Activated T-helper 2 cell treated with anti-CD3 and anti-CD28 coated beads, Interferon-gamma antibody, Interleukin-2, Interleukin-4, amounts not matched to agents 10 μg/mL and 5 μg/mL and 100 μg/mL, durations not matched to agents 14 hours and 24 hours and 36 hours (primary cell): ENCODE results near the gene ATXN7L1. TPM values are rescaled to one million over a fixed set of nuclear protein-coding genes. Genes with fewer than 3 reads are reported as not detected.

Source experiments
- DNase-seq: peaks from one replicate; pipeline ENCODE4 v3.0.0; 2021; ENCODE audit warnings: low spot score
- H3K27ac Mint-ChIP-seq: one replicate; pipeline ENCODE4 v1.8.0; 2021; ENCODE audit warnings: mixed read lengths
- H3K27me3 Mint-ChIP-seq: one replicate; pipeline ENCODE4 v1.8.0; 2021; ENCODE audit warnings: low read depth, mixed read lengths
- H3K36me3 Mint-ChIP-seq: one replicate; pipeline ENCODE4 v1.8.0; 2021; ENCODE audit warnings: low read depth, mixed read lengths
- H3K4me1 Mint-ChIP-seq: one replicate; pipeline ENCODE4 v1.8.0; 2021; ENCODE audit warnings: low read depth, mixed read lengths
- H3K4me3 Mint-ChIP-seq: one replicate; pipeline ENCODE4 v1.8.0; 2021; ENCODE audit warnings: low read depth, mild to moderate bottlenecking, moderate library complexity, mixed read lengths
- H3K9me3 Mint-ChIP-seq: one replicate; pipeline ENCODE4 v1.8.0; 2021; ENCODE audit warnings: mixed read lengths
- intact Hi-C: fragments of 100-400 bp; cut with micrococcal nuclease; formaldehyde crosslinking; loops from one replicate; pipeline ENCODE4 v1.15.1; 2023
- total RNA-seq: library from RNA; stranded (reverse); gene quantifications from 2 replicates; pipeline ENCODE4 v1.2.3, GENCODE V29; 2022

ATXN7L1 gene
- total RNA-seq, 1 donor from 2014 or later = 12.4 TPM

GRCh38 chr7:105662998-105663397 lies 213.4 kb downstream of the ATXN7L1 start:
- no peaks in the 10 kb centered on the region for H3K9me3 Mint-ChIP-seq
- no peak for DNase-seq
- H3K36me3 Mint-ChIP-seq = peaks cover 42% of the 10 kb centered on the region
- no peaks in the 10 kb centered on the region for H3K4me1 Mint-ChIP-seq
- H3K27ac Mint-ChIP-seq = no peak overlapping the region
- H3K27me3 Mint-ChIP-seq = no peaks in the 10 kb centered on the region
- H3K4me3 Mint-ChIP-seq = no peak overlapping the region
- intact Hi-C loops = no loop called here

DNA sequence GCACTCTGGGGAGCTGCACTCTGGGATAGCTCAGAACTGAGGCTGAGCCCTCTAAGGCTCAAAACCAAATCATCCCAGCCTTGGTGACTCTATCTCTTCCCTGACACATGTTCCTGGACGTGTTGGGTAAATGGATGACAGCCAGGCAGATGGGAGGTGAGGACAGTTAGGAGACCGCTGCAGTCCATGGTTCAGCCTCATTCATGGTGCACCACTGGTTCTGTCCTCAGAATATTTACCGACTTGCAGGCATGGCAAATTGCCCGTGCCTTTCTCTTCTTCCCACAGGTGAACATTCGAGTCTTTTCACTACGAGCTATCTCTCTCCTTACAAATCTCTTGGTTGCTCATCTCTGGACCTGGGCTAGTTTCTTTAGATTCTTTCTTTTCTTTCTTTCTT lies 214.8 kb downstream of the ATXN7L1 start:
- peaks cover 1% of the 10 kb centered on the region for H3K4me1 Mint-ChIP-seq
- H3K36me3 Mint-ChIP-seq = peaks cover 47% of the 10 kb centered on the region

DNA sequence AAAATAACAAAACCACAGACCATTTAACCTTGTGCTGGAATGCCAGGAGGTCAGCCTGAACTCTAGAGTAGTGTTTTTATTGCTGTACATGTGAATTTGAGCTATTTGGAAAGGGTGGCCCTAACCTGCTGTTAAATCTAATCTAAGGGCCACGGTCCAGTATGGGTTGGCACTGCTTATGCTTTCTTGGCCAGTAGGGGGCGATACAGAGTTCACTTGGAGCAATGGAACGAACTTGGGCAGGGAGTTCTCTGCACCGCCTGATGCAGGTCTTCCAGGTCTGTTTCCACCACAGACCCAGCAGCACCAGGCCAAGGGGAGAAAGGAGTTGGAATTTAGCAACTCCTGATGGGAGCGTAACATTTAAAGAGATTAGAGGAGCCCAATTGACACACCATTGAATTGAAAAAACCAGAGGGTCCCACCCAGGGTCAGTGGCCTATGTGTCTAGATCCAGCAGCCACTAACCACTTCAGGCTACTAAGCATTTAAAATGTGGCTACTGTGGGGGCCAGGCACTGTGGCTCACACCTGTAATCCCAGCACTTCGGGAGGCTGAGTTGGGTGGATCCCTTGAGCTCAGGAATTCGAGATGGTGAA lies 219.4 kb downstream of the ATXN7L1 start:
- Mint-ChIP-seq H3K36me3 (peaks cover 32% of the 10 kb centered on the region), H3K4me3 (no peak overlapping the region), H3K27ac (no peak overlapping the region), H3K4me1 (peaks cover 1% of the 10 kb centered on the region), H3K9me3 (no peaks in the 10 kb centered on the region), H3K27me3 (no peaks in the 10 kb centered on the region)
- intact Hi-C loops = loop anchor here (2.0 kb wide), 1 partner anchor 352 kb away; no protein-coding TSS in a partner anchor
- DNase-seq = peak; percentile 44

More for the DNA sequence above, 214.8 kb downstream of the ATXN7L1 start:
- intact Hi-C loops = no loop called here
- Mint-ChIP-seq H3K27me3 (no peaks in the 10 kb centered on the region), H3K27ac (no peak overlapping the region), H3K4me3 (no peak overlapping the region), H3K9me3 (no peaks in the 10 kb centered on the region)
- no peak for DNase-seq

- Mint-ChIP-seq H3K36me3 (peaks cover 19% of the 10 kb centered on the region), H3K27ac (no peak overlapping the region), H3K9me3 (no peaks in the 10 kb centered on the region), H3K4me3 (no peak overlapping the region), H3K27me3 (no peaks in the 10 kb centered on the region), H3K4me1 (peaks cover 1% of the 10 kb centered on the region)
- DNase-seq = no peak
- intact Hi-C loops = loop anchor here (2.0 kb wide), 1 partner anchor 353 kb away; no protein-coding TSS in a partner anchor
Observed at GRCh38 chr7:105655500-105656380, 220.7 kb downstream of the ATXN7L1 start.

GRCh38 chr7:105655067-105655466 lies 221.3 kb downstream of the ATXN7L1 start:
- Mint-ChIP-seq H3K9me3 (no peaks in the 10 kb centered on the region), H3K27ac (no peak overlapping the region), H3K27me3 (no peaks in the 10 kb centered on the region), H3K4me3 (no peak overlapping the region), H3K4me1 (peaks cover 7% of the 10 kb centered on the region), H3K36me3 (peaks cover 18% of the 10 kb centered on the region)
- DNase-seq = no peak
- intact Hi-C loops = no loop called here

- H3K27me3 Mint-ChIP-seq = no peaks in the 10 kb centered on the region
- no peaks in the 10 kb centered on the region for H3K9me3 Mint-ChIP-seq
- peaks cover 13% of the 10 kb centered on the region for H3K36me3 Mint-ChIP-seq
- H3K4me3 Mint-ChIP-seq = no peak overlapping the region
- no peak for DNase-seq
- intact Hi-C loops = no loop called here
- H3K27ac Mint-ChIP-seq = no peak overlapping the region
- H3K4me1 Mint-ChIP-seq = peaks cover 15% of the 10 kb centered on the region
Observed at GRCh38 chr7:105654095-105654686, 222.2 kb downstream of the ATXN7L1 start.

GRCh38 chr7:105653441-105654005 lies 222.9 kb downstream of the ATXN7L1 start:
- H3K4me1 Mint-ChIP-seq = peaks cover 19% of the 10 kb centered on the region
- peaks cover 13% of the 10 kb centered on the region for H3K36me3 Mint-ChIP-seq
- H3K27me3 Mint-ChIP-seq = no peaks in the 10 kb centered on the region
- intact Hi-C loops = no loop called here
- DNase-seq = no peak
- no peak overlapping the region for H3K27ac Mint-ChIP-seq
- no peaks in the 10 kb centered on the region for H3K9me3 Mint-ChIP-seq
- no peak overlapping the region for H3K4me3 Mint-ChIP-seq

DNA sequence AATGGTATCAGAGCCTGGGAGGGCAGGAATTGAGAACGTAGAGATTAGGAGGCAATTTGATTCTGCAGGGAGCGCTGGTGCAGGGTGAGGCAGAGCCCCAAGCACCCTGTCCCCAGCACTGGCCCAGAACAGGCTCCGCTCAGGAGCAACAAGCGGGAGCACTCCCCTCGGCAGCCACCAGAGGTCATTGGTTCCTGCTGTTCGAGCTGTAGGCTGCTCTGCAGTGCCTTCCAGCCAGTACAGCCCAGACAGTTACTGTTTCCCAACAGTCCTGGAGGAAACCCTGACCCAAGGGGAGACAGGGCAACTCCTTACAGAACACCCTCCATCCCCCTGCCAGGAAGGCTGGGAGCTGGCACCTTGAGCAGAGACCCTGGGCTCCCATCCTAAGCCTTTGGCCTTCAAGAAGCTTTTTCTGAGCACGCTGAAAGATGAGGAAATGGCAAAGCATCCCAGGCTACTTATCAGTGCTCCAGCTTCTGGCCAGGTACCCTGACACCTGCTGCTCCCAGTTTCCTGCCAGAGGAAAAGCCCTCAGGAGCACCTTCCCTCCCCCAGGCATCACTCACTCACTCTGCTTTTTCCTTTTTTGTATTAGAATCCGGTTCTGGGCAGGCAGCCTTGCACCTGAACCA lies 223.9 kb downstream of the ATXN7L1 start:
- intact Hi-C loops = loop anchor here (1.0 kb wide), 1 partner anchor 390 kb away; no protein-coding TSS in a partner anchor
- H3K4me1 Mint-ChIP-seq = peaks cover 19% of the 10 kb centered on the region
- H3K27me3 Mint-ChIP-seq = no peaks in the 10 kb centered on the region
- no peaks in the 10 kb centered on the region for H3K9me3 Mint-ChIP-seq
- no peak overlapping the region for H3K4me3 Mint-ChIP-seq
- no peak overlapping the region for H3K27ac Mint-ChIP-seq
- DNase-seq = peak; percentile 47
- H3K36me3 Mint-ChIP-seq = peaks cover 13% of the 10 kb centered on the region

DNA sequence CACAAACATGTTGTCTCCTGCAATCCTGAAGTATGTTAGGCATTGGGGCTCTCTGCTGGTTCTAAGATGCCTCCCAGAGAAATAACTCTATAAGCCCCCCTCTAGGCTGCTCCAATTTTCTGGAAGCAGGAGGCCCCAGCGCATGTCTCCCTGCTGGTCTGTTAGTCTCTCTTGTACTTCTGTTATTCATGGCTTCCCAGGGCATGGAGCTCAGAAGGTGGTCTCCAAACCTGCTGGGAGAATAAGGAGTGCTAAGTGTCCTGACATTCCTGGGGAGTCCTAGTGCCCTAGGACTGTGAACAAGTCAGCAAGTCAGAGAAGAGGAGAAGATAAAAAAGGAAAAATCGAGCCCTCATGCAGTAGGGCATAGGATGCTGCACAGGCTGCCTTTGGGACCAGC lies 224.6 kb downstream of the ATXN7L1 start:
- Mint-ChIP-seq H3K9me3 (no peaks in the 10 kb centered on the region), H3K4me3 (no peak overlapping the region), H3K36me3 (peaks cover 10% of the 10 kb centered on the region), H3K27me3 (no peaks in the 10 kb centered on the region), H3K4me1 (peaks cover 18% of the 10 kb centered on the region), H3K27ac (no peak overlapping the region)
- intact Hi-C loops = loop anchor here (1.0 kb wide), 1 partner anchor 391 kb away; no protein-coding TSS in a partner anchor
- DNase-seq = no peak

GRCh38 chr7:105650382-105650970 lies 225.9 kb downstream of the ATXN7L1 start:
- H3K27me3 Mint-ChIP-seq = no peaks in the 10 kb centered on the region
- DNase-seq = no peak
- intact Hi-C loops = no loop called here
- H3K27ac Mint-ChIP-seq = no peak overlapping the region
- H3K4me1 Mint-ChIP-seq = peaks cover 18% of the 10 kb centered on the region
- no peaks in the 10 kb centered on the region for H3K9me3 Mint-ChIP-seq
- H3K4me3 Mint-ChIP-seq = no peak overlapping the region
- peaks cover 8% of the 10 kb centered on the region for H3K36me3 Mint-ChIP-seq

DNA sequence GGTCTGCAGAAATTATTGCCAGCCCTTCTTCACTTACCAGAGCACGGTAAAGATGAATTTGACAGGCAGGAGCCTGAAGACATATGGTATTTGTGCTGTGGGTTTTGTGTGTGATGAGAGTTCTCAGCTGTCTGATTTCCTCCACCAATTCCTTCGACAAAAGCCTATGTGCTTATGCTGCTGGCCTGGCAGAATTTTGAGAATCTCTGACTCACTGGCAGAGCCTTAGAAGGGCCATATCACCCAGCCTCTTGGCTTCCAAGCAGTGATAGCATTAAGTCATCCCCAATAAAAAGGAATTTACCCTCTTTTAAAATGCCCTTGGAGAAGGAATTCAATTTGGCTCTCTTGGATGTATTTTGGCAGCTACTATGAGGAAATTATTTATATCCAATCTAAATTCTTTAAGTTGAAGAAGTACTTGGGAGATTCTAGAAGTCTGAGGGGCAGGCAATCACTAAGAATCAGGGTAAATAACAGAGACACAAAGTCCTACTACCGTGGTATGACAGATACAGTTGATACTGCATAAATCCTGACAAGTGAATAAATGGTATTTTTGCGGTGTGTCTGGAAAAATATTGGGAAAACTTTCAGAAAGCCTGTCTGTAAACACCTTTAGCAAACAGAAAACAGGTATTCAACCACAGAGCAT lies 226.5 kb downstream of the ATXN7L1 start:
- Mint-ChIP-seq H3K4me3 (no peak overlapping the region), H3K9me3 (no peaks in the 10 kb centered on the region), H3K4me1 (peaks cover 18% of the 10 kb centered on the region), H3K27ac (no peak overlapping the region), H3K27me3 (no peaks in the 10 kb centered on the region), H3K36me3 (peaks cover 8% of the 10 kb centered on the region)
- intact Hi-C loops = no loop called here
- no peak for DNase-seq
